ENCODE measurements around the gene PUSL1. TPM values are rescaled to one million over a fixed set of nuclear protein-coding genes. Genes with fewer than 3 reads are reported as not detected.
A peak's percentile ranks its signal among the peaks of the same experiment; 100 is the strongest.

The PUSL1 gene
- total and polyA plus RNA-seq, 2 of the 4 experiments (the other 2 are of a cell fraction): 10.9 to 33.0 TPM

GRCh38 chr1:1324524-1325287 is 16.3 kb downstream of the PUSL1 start, which contains the start of the genes CPTP and INTS11:
Gene CPTP, plus strand, starts transcription at chr1:1324802. Its CDS starts 2,109 bp downstream, at chr1:1326911.
Gene INTS11, minus strand, starts transcription at chr1:1324660. Its CDS starts 52 bp downstream, at chr1:1324608.
- intact Hi-C loops (cut with micrococcal nuclease): no loop called here
- no TSS peak for BruUV-seq (replicated peaks)
- Histone ChIP-seq H3K23ac (ENCODE audit: low read depth, low read length) (peak within 1 kb of the TSS; percentile 51), H2BK15ac (ENCODE audit: low read depth, low read length) (no peak within 1 kb of the TSS), H2AFZ (replicated peaks; ENCODE audit: low read length, poor library complexity) (peak within 1 kb of the TSS; percentile 96), H3K27ac (ENCODE audit: insufficient read depth, low read length) (peak within 1 kb of the TSS; percentile 76), H3K4ac (ENCODE audit: low read depth, low read length) (peak within 1 kb of the TSS; percentile 72), H3K9me1 (ENCODE audit: insufficient read depth, low read length) (peaks cover 4% of the 10 kb centered on the region), H4K8ac (ENCODE audit: low read depth in 2 of 2, low read length in 2 of 2) (peak within 1 kb of the TSS; percentile 74 to 88; a peak in 3 of 4 replicates), H3K9ac (ENCODE audit: low read depth, low read length) (peak within 1 kb of the TSS; percentile 90), H3K36me3 (ENCODE audit: control insufficient read depth, insufficient read depth, low read length) (peaks cover 14% of the 10 kb centered on the region), H2BK120ac (ENCODE audit: low read depth, low read length) (no peak within 1 kb of the TSS), H3K9me3 (ENCODE audit: control insufficient read depth, insufficient read depth, low read length) (no peaks in the 10 kb centered on the region), H2AK9ac (replicated peaks; ENCODE audit: low read depth, low read length, poor library complexity) (peak within 1 kb of the TSS; percentile 99), H3K4me1 (ENCODE audit: control insufficient read depth, insufficient read depth, low read length) (peaks cover 7% of the 10 kb centered on the region; the same call in 1 of the 2 replicates), H3K18ac (ENCODE audit: low read depth, low read length) (no peak within 1 kb of the TSS), H3K79me1 (ENCODE audit: low read depth in 1 of 2, low read length in 2 of 2) (peaks cover 3 to 58% of the 10 kb centered on the region in 2 experiments; a peak in 2 of 4 replicates), H4K5ac (ENCODE audit: low read depth, low read length) (peak within 1 kb of the TSS; percentile 61), H3K56ac (ENCODE audit: extremely low read depth, insufficient read depth, low read length) (peak within 1 kb of the TSS; percentile 1; the same call in 1 of the 2 replicates), H2BK20ac (ENCODE audit: low read depth, low read length) (no peak within 1 kb of the TSS), H3K14ac (replicated peaks; ENCODE audit: low read depth, low read length) (peak within 1 kb of the TSS; percentile 45), H4K91ac (ENCODE audit: insufficient read depth, low read depth, low read length) (peak within 1 kb of the TSS; percentile 75), H4K20me1 (ENCODE audit: insufficient read depth, low read length) (peaks cover 53% of the 10 kb centered on the region), H2AK5ac (ENCODE audit: low read depth, low read length) (peak within 1 kb of the TSS; percentile 85), H3K4me3 (ENCODE audit: insufficient read depth, low read depth, low read length) (peak within 1 kb of the TSS; percentile 99), H3K4me2 (ENCODE audit: low read depth, low read length) (peak within 1 kb of the TSS; percentile 91), H3K27me3 (ENCODE audit: control insufficient read depth, insufficient read depth, low read length) (no peaks in the 10 kb centered on the region), H2BK5ac (ENCODE audit: low read depth, low read length, poor library complexity, severe bottlenecking) (peak within 1 kb of the TSS; percentile 69)
- in situ Hi-C loops (cut with MboI; ENCODE audit: low sequenced_read_pairs): no loop called here
- ChIA-PET POLR2A (ENCODE audit: unreplicated experiment) (no interaction called here), CTCF (no interaction called here)
- ATAC-seq (ENCODE audit: low read depth) (peak; percentile 90), DNase-seq (peak; percentile 85)
- 2% methylated on average over 38 of the region's 84 CpGs; no CpG with 5 or more reads in 1 of the 2 experiments for WGBS, 2 experiments (ENCODE audit: extremely low coverage in 2 of 2, insufficient read length in 1 of 2)
- dilution Hi-C loops (cut with HindIII; ENCODE audit: low sequenced_read_pairs, unreplicated experiment): no loop called here
- TF ChIP-seq RCOR1 (IDR thresholded peaks at IDR 0.05; ENCODE audit: insufficient replicate concordance, low read length): no peak
- no peak for TF ChIP-seq SMC3 (IDR thresholded peaks at IDR 0.05; ENCODE audit: low read depth, low read length)
- no peak for TF ChIP-seq CTCF (conservative IDR thresholded peaks at IDR 0.05; ENCODE audit: low read depth, low read length)
- TF ChIP-seq NFE2L2 (IDR thresholded peaks at IDR 0.05; ENCODE audit: low read depth, low read length): no peak
- peak; percentile 42; the same call in 1 of the 2 replicates for TF ChIP-seq MXI1 (IDR thresholded peaks at IDR 0.05; ENCODE audit: borderline replicate concordance, low read depth, low read length)
- no peak for TF ChIP-seq MAFK (IDR thresholded peaks at IDR 0.05; ENCODE audit: low read depth, low read length)
- peak; percentile 81 for TF ChIP-seq POLR2A (IDR thresholded peaks at IDR 0.05; ENCODE audit: low read depth, low read length)
- no peak for TF ChIP-seq CEBPB (IDR thresholded peaks at IDR 0.05; ENCODE audit: low read depth, low read length)
- TF ChIP-seq FOS (IDR thresholded peaks at IDR 0.05; ENCODE audit: low read depth, low read length): no peak
- TF ChIP-seq RAD21 (IDR thresholded peaks at IDR 0.05; ENCODE audit: low read length): no peak
- TF ChIP-seq MAZ (IDR thresholded peaks at IDR 0.05; ENCODE audit: borderline replicate concordance, low read depth, low read length): 0 out of 2 replicates have a peak, but pooled peaks have one; percentile 23
- TF ChIP-seq RFX5 (IDR thresholded peaks at IDR 0.05; ENCODE audit: low read depth, low read length): no peak
- no peak for TF ChIP-seq CHD1 (IDR thresholded peaks at IDR 0.05; ENCODE audit: low read depth, low read length)
- no peak for TF ChIP-seq USF2 (IDR thresholded peaks at IDR 0.05; ENCODE audit: low read depth, low read length)
- no peak for TF ChIP-seq BHLHE40 (IDR thresholded peaks at IDR 0.05; ENCODE audit: low read depth, low read length)
